OCI-LY1 (cell line): ENCODE results near the gene MPPED1.

ENCODE experiments used
- H2AFZ ChIP-seq: fragments of 200-600 bp; sonication (generic), shearing (Covaris generic); 2 replicates; pipeline ENCODE4 v1.6.0; 2014; ENCODE audit warnings: antibody characterized with exemption, mild to moderate bottlenecking, low read length
- H3F3A ChIP-seq: fragments of 200-600 bp; sonication (generic), shearing (Covaris generic); 2 replicates; pipeline ENCODE4 v1.6.0; 2014; ENCODE audit warnings: mild to moderate bottlenecking, antibody characterized with exemption, low read length, moderate library complexity; ENCODE audit not compliant: insufficient read depth
- H3K27ac ChIP-seq: fragments of 200-600 bp; sonication (generic); 2 replicates; pipeline ENCODE4 v1.5.1; 2014; ENCODE audit warnings: low read length, mixed run types, mild to moderate bottlenecking, low read depth; ENCODE audit not compliant: poor library complexity, severe bottlenecking
- H3K27me3 ChIP-seq: fragments of 200-600 bp; sonication (generic); 2 replicates; pipeline ENCODE4 v1.6.0; 2014; ENCODE audit warnings: antibody characterized with exemption, mild to moderate bottlenecking, low read length, moderate library complexity; ENCODE audit not compliant: insufficient read depth
- H3K36me3 ChIP-seq: fragments of 200-600 bp; sonication (generic); 2 replicates; pipeline ENCODE4 v1.6.1; 2014; ENCODE audit warnings: mild to moderate bottlenecking, antibody characterized with exemption, low read length, moderate library complexity, mixed read lengths; ENCODE audit not compliant: insufficient read depth
- H3K4me1 ChIP-seq: fragments of 200-600 bp; sonication (generic); 2 replicates; pipeline ENCODE4 v1.5.1; 2014; ENCODE audit warnings: mild to moderate bottlenecking, low read length, moderate library complexity; ENCODE audit not compliant: insufficient read depth, severe bottlenecking
- H3K4me2 ChIP-seq: fragments of 200-600 bp; sonication (generic), shearing (Covaris generic); 2 replicates; pipeline ENCODE4 v1.6.1; 2014; ENCODE audit warnings: low read length
- H3K4me3 ChIP-seq: fragments of 200-600 bp; sonication (generic); 2 replicates; pipeline ENCODE4 v1.5.1; 2014; ENCODE audit warnings: low read length, low read depth, mild to moderate bottlenecking, mixed read lengths; ENCODE audit not compliant: poor library complexity, severe bottlenecking
- H3K79me2 ChIP-seq: fragments of 200-600 bp; shearing (Covaris generic); 2 replicates; pipeline ENCODE4 v1.6.1; 2016; ENCODE audit warnings: mixed run types, low read length, mixed read lengths; ENCODE audit not compliant: insufficient read depth
- H3K9ac ChIP-seq: fragments of 200-600 bp; sonication (generic), shearing (Covaris generic); 2 replicates; pipeline ENCODE4 v1.6.1; 2014; ENCODE audit warnings: mild to moderate bottlenecking, low read length, mixed read lengths
- H3K9me2 ChIP-seq: fragments of 200-600 bp; sonication (generic), shearing (Covaris generic); 2 replicates; pipeline ENCODE4 v1.6.1; 2014; ENCODE audit warnings: low read depth, mild to moderate bottlenecking, low read length, mixed read lengths
- H3K9me3 ChIP-seq: fragments of 200-600 bp; shearing (Covaris generic); 2 replicates; pipeline ENCODE4 v1.6.1; 2014; ENCODE audit warnings: low read length, mixed read lengths
- H4K20me1 ChIP-seq: fragments of 200-600 bp; sonication (generic), shearing (Covaris generic); 2 replicates; pipeline ENCODE4 v1.6.0; 2016; ENCODE audit warnings: mild to moderate bottlenecking, low read length; ENCODE audit not compliant: insufficient read depth
- EZH2 ChIP-seq: fragments of 200-600 bp; sonication (generic), shearing (Covaris generic); IDR thresholded peaks from 2 replicates; pipeline ENCODE4 v1.8.0; 2017; ENCODE audit warnings: borderline replicate concordance, mixed run types, mild to moderate bottlenecking, antibody characterized with exemption, low read length, moderate library complexity, mixed read lengths
- TF ChIP-seq, protein P1 (sequence below): fragments of 200-600 bp; sonication (generic), shearing (Covaris generic); IDR thresholded peaks from 2 replicates; pipeline ENCODE4 v1.5.1; 2017; ENCODE audit warnings: mild to moderate bottlenecking, antibody characterized with exemption, low read length, moderate library complexity, mixed read lengths

Gene MPPED1

GRCh38 chr22:43500792-43501785 is 89.3 kb downstream of the MPPED1 start:
- Histone ChIP-seq H3K27ac (no peak overlapping the region), H3K27me3 (no peaks in the 10 kb centered on the region), H3K4me3 (no peak overlapping the region), H3F3A (no peaks in the 10 kb centered on the region), H3K36me3 (no peaks in the 10 kb centered on the region), H3K9me3 (no peaks in the 10 kb centered on the region), H2AFZ (no peak overlapping the region), H3K9ac (no peak overlapping the region), H4K20me1 (no peaks in the 10 kb centered on the region), H3K79me2 (no peaks in the 10 kb centered on the region), H3K9me2 (no peaks in the 10 kb centered on the region), H3K4me1 (no peaks in the 10 kb centered on the region), H3K4me2 (no peak overlapping the region)
- TF ChIP-seq, protein P1, sequence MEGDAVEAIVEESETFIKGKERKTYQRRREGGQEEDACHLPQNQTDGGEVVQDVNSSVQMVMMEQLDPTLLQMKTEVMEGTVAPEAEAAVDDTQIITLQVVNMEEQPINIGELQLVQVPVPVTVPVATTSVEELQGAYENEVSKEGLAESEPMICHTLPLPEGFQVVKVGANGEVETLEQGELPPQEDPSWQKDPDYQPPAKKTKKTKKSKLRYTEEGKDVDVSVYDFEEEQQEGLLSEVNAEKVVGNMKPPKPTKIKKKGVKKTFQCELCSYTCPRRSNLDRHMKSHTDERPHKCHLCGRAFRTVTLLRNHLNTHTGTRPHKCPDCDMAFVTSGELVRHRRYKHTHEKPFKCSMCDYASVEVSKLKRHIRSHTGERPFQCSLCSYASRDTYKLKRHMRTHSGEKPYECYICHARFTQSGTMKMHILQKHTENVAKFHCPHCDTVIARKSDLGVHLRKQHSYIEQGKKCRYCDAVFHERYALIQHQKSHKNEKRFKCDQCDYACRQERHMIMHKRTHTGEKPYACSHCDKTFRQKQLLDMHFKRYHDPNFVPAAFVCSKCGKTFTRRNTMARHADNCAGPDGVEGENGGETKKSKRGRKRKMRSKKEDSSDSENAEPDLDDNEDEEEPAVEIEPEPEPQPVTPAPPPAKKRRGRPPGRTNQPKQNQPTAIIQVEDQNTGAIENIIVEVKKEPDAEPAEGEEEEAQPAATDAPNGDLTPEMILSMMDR: no peak
- TF ChIP-seq EZH2: no peak

GRCh38 chr22:43501878-43502277 is 90.1 kb downstream of the MPPED1 start:
- Histone ChIP-seq H3K27ac (no peak overlapping the region), H3K4me1 (no peaks in the 10 kb centered on the region), H3F3A (no peaks in the 10 kb centered on the region), H3K9me2 (no peaks in the 10 kb centered on the region), H3K36me3 (no peaks in the 10 kb centered on the region), H3K27me3 (no peaks in the 10 kb centered on the region), H4K20me1 (no peaks in the 10 kb centered on the region), H3K4me3 (no peak overlapping the region), H2AFZ (no peak overlapping the region), H3K4me2 (no peak overlapping the region), H3K79me2 (no peaks in the 10 kb centered on the region), H3K9me3 (no peaks in the 10 kb centered on the region), H3K9ac (no peak overlapping the region)
- TF ChIP-seq, protein P1: no peak
- no peak for TF ChIP-seq EZH2

- Histone ChIP-seq H3K79me2 (no peaks in the 10 kb centered on the region), H3K4me1 (no peaks in the 10 kb centered on the region), H2AFZ (no peak overlapping the region), H3K4me2 (no peak overlapping the region), H4K20me1 (no peaks in the 10 kb centered on the region), H3K9me2 (no peaks in the 10 kb centered on the region), H3K9me3 (no peaks in the 10 kb centered on the region), H3K27ac (no peak overlapping the region), H3K36me3 (no peaks in the 10 kb centered on the region), H3K27me3 (no peaks in the 10 kb centered on the region), H3F3A (no peaks in the 10 kb centered on the region), H3K9ac (no peak overlapping the region), H3K4me3 (no peak overlapping the region)
- no peak for TF ChIP-seq EZH2
- TF ChIP-seq, protein P1: no peak
Observed at GRCh38 chr22:43502306-43502874, 90.6 kb downstream of the MPPED1 start.
